ENCODE data around the gene SOX6. TPM values are rescaled to one million over a fixed set of nuclear protein-coding genes. Genes with fewer than 3 reads are reported as not detected.

SOX6 gene
- polyA plus RNA-seq, 1 of the 3 experiments (the other 2 are of a cell fraction): 0.03 TPM

GRCh38 chr11:16194566-16194965 is 161.8 kb downstream of the SOX6 start:
- no peak overlapping the region for H3K4me3 ChIP-seq (ENCODE audit: low read depth in 2 of 2, low read length in 1 of 2)
- H3K27me3 ChIP-seq (ENCODE audit: insufficient read depth): no peaks in the 10 kb centered on the region
- ChIA-PET CTCF (interaction anchor here (1.2 to 1.3 kb wide), 2 partner anchors 16 to 156 kb away, joined by 3 read pairs; no protein-coding TSS in a partner anchor), POLR2A (no interaction called here)
- H3K9ac ChIP-seq: no peak overlapping the region
- H4K20me1 ChIP-seq (ENCODE audit: insufficient read depth): no peaks in the 10 kb centered on the region
- H3F3A ChIP-seq (replicated peaks; ENCODE audit: insufficient read depth): no peaks in the 10 kb centered on the region
- TF ChIP-seq NFIC (IDR thresholded peaks at IDR 0.05; ENCODE audit: borderline replicate concordance): no peak
- no peak for TF ChIP-seq SIN3A (IDR thresholded peaks at IDR 0.05; ENCODE audit: borderline replicate concordance, low read depth, low read length)
- TF ChIP-seq, protein P1, sequence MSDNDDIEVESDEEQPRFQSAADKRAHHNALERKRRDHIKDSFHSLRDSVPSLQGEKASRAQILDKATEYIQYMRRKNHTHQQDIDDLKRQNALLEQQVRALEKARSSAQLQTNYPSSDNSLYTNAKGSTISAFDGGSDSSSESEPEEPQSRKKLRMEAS (IDR thresholded peaks at IDR 0.05; ENCODE audit: low read depth): no peak
- no peak for TF ChIP-seq FOXJ3 (CRISPR knock-in tag; IDR thresholded peaks at IDR 0.05)
- TF ChIP-seq CTCF (IDR thresholded peaks at IDR 0.05): no peak
- TF ChIP-seq GATA2 (CRISPR knock-in tag; IDR thresholded peaks at IDR 0.05): no peak
- no peak overlapping the region for H3K27ac ChIP-seq (ENCODE audit: low read depth in 2 of 2, low read length in 1 of 2)
- H3K4me2 ChIP-seq: no peak overlapping the region
- no peaks in the 10 kb centered on the region for H3K79me2 ChIP-seq (ENCODE audit: insufficient read depth)
- no peak for DNase-seq
- H3K4me1 ChIP-seq (ENCODE audit: control insufficient read depth in 1 of 2, insufficient read depth in 2 of 2, low read depth in 1 of 2, low read length in 1 of 2): peaks cover 0 to 5% of the 10 kb centered on the region in 2 experiments; a peak in 2 of 4 replicates
- no peak overlapping the region for H2AFZ ChIP-seq (ENCODE audit: low read depth)
- 51% methylated on average over 2 of the region's 2 CpGs for WGBS (ENCODE audit: low lambda C conversion rate)
- no peaks in the 10 kb centered on the region for H3K9me3 ChIP-seq
- H3K36me3 ChIP-seq (replicated peaks in 1 of 2; ENCODE audit: control insufficient read depth in 1 of 2, insufficient read depth in 2 of 2, low read length in 1 of 2): no peaks in the 10 kb centered on the region
- H3K9me2 ChIP-seq: no peaks in the 10 kb centered on the region

DNA sequence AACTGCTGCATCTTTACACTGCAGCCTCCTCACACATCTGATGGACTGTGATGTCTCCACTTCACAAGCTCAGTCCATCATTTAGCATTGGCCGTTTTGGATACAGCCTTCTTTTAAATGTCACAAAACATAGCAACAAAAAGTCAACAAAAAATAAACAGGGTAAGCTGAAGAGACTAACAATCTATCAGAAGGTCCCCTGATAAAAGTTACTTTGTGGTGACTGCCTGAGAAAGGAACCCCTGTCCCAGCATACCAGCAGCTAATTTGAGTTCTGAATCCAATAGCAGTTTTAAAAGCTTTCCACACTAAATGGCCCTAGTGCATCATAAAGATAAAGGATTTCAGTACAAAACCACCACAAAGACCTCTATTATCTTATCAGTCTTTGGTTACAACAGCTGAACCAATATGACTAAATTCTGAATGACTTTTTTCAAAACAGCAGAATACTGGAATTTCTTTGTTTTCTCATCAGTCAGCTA is 162.4 kb downstream of the SOX6 start:
- POLR2A ChIA-PET: no interaction called here

More for the DNA sequence above, 162.4 kb downstream of the SOX6 start:
- no peaks in the 10 kb centered on the region for H3K27me3 ChIP-seq (ENCODE audit: insufficient read depth)
- H3K4me3 ChIP-seq (ENCODE audit: low read depth in 2 of 2, low read length in 1 of 2): no peak overlapping the region
- peaks cover 0 to 5% of the 10 kb centered on the region in 2 experiments; a peak in 2 of 4 replicates for H3K4me1 ChIP-seq (ENCODE audit: control insufficient read depth in 1 of 2, insufficient read depth in 2 of 2, low read depth in 1 of 2, low read length in 1 of 2)
- H3K9me2 ChIP-seq: no peaks in the 10 kb centered on the region
- no peaks in the 10 kb centered on the region for H4K20me1 ChIP-seq (ENCODE audit: insufficient read depth)
- CTCF ChIA-PET: interaction anchor here (1.2 to 1.3 kb wide), 2 partner anchors 15 to 155 kb away, joined by 3 read pairs; no protein-coding TSS in a partner anchor
- H3K9ac ChIP-seq: no peak overlapping the region
- 27% methylated on average over 1 of the region's 1 CpG for WGBS (ENCODE audit: low lambda C conversion rate)
- H2AFZ ChIP-seq (ENCODE audit: low read depth): no peak overlapping the region
- no peaks in the 10 kb centered on the region for H3F3A ChIP-seq (replicated peaks; ENCODE audit: insufficient read depth)
- no peaks in the 10 kb centered on the region for H3K36me3 ChIP-seq (replicated peaks in 1 of 2; ENCODE audit: control insufficient read depth in 1 of 2, insufficient read depth in 2 of 2, low read length in 1 of 2)
- H3K4me2 ChIP-seq: no peak overlapping the region
- no peak for DNase-seq
- H3K9me3 ChIP-seq: no peaks in the 10 kb centered on the region
- no peak overlapping the region for H3K27ac ChIP-seq (ENCODE audit: low read depth in 2 of 2, low read length in 1 of 2)
- no peaks in the 10 kb centered on the region for H3K79me2 ChIP-seq (ENCODE audit: insufficient read depth)
- TF ChIP-seq RXRA (IDR thresholded peaks at IDR 0.05; ENCODE audit: borderline replicate concordance, low read depth) (no peak), TEAD4 (IDR thresholded peaks at IDR 0.05; ENCODE audit: borderline replicate concordance, insufficient read depth) (no peak), YY1 (IDR thresholded peaks at IDR 0.05; ENCODE audit: low read depth) (no peak), POLR2AphosphoS5 (IDR thresholded peaks at IDR 0.05; ENCODE audit: low read depth, low read length) (no peak), CTCF (IDR thresholded peaks at IDR 0.05) (no peak)
- TF ChIP-seq, protein P2, sequence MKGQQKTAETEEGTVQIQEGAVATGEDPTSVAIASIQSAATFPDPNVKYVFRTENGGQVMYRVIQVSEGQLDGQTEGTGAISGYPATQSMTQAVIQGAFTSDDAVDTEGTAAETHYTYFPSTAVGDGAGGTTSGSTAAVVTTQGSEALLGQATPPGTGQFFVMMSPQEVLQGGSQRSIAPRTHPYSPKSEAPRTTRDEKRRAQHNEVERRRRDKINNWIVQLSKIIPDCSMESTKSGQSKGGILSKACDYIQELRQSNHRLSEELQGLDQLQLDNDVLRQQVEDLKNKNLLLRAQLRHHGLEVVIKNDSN (IDR thresholded peaks at IDR 0.05; ENCODE audit: borderline replicate concordance, low read depth): no peak

Data from SK-N-SH (cell line).